K562 (cell line): ENCODE data around the gene SERPINE1. TPM values are rescaled to one million over a fixed set of nuclear protein-coding genes. Genes with fewer than 3 reads are reported as not detected.
A peak's percentile ranks its signal among the peaks of the same experiment; 100 is the strongest.

Experiments used
- CBX2 ChIP-seq: fragments of 200-600 bp; sonication (generic); IDR thresholded peaks from one replicate; pipeline ENCODE4 v1.6.1; 2012; ENCODE audit warnings: mild to moderate bottlenecking, low read length, inconsistent platforms; ENCODE audit not compliant: insufficient read depth, poor library complexity, severe bottlenecking
- CTBP1 ChIP-seq: fragments of 450-650 bp; IDR thresholded peaks from 2 replicates; pipeline ENCODE4 v1.6.1; 2016; ENCODE audit warnings: borderline replicate concordance
- KLF13 ChIP-seq: fragments of 450-650 bp; IDR thresholded peaks from 2 replicates; pipeline ENCODE4 v1.6.1; 2016; ENCODE audit warnings: missing genetic modification characterization, low read depth, mild to moderate bottlenecking, missing compliant biosample characterization, moderate library complexity, borderline replicate concordance
- LCOR ChIP-seq: sonication (generic); formaldehyde crosslinking; IDR thresholded peaks from 2 replicates; pipeline ENCODE4 v1.8.0; 2022; ENCODE audit warnings: mild to moderate bottlenecking, missing genetic modification reagents
- POU5F1 ChIP-seq: fragments of 150-350 bp; IDR thresholded peaks from 2 replicates; pipeline ENCODE4 v1.6.1; 2014; ENCODE audit warnings: borderline replicate concordance, low read length, low read depth, mild to moderate bottlenecking; ENCODE audit not compliant: partially characterized antibody
- SIN3B ChIP-seq: fragments of 450-650 bp; IDR thresholded peaks from 2 replicates; pipeline ENCODE4 v1.6.1; 2017; ENCODE audit warnings: low read depth, mild to moderate bottlenecking, moderate library complexity
- SMARCE1 ChIP-seq: fragments of 450-650 bp; IDR thresholded peaks from 2 replicates; pipeline ENCODE4 v1.7.1; 2016; ENCODE audit warnings: mild to moderate bottlenecking
- SNIP1 ChIP-seq: fragments of 450-650 bp; IDR thresholded peaks from 2 replicates; pipeline ENCODE4 v1.7.1; 2017; ENCODE audit warnings: low read depth, mild to moderate bottlenecking
- SUPT5H ChIP-seq: fragments of 450-650 bp; IDR thresholded peaks from 2 replicates; pipeline ENCODE4 v1.6.1; 2016
- YY1 ChIP-seq, 3 experiments: IDR thresholded peaks; 2 replicates each; pipeline ENCODE4 v1.6.1; 2011; ENCODE audit warnings: low read length in 2 of 3, mild to moderate bottlenecking in 2 of 3, moderate library complexity in 2 of 3, borderline replicate concordance in 1 of 3, control low read depth in 1 of 3, low read depth in 1 of 3; ENCODE audit not compliant: insufficient read depth in 3 of 3, insufficient replicate concordance in 2 of 3, control insufficient read depth in 1 of 3, insufficient read length in 1 of 3; ENCODE audit errors: extremely low read depth in 1 of 3
- ZKSCAN3 ChIP-seq: fragments of 250-450 bp; sonication (Bioruptor Pico); IDR thresholded peaks from 2 replicates; pipeline ENCODE4 v1.4.0; 2020
- ZNF830 ChIP-seq: fragments of 250-450 bp; sonication (Bioruptor Pico); IDR thresholded peaks from 2 replicates; pipeline ENCODE4 v1.5.0; 2021; ENCODE audit warnings: mild to moderate bottlenecking
- polyA plus RNA-seq, 8 experiments: library from polyadenylated mRNA; depleted of rRNA in 4 of 8; stranded (reverse) in 5 of 8; unstranded in 3 of 8; fragments of >200 nt; fragmentation: Nextera tagmentation in 2 of 8; fragmentation: Illumina TruSeq in 1 of 8; extraction: Ambion mirVana in 2 of 8; extraction: Trizol in 1 of 8; gene quantifications; 2 replicates each; pipeline versions ENCODE4 v1.2.1 to v1.2.3, GENCODE V29; 2011 to 2014; ENCODE audit warnings: inconsistent platforms in 1 of 8, missing spikeins in 1 of 8
- total RNA-seq, 7 experiments: library from RNA; depleted of rRNA in 6 of 7; stranded (reverse); fragments of >200 nt in 6 of 7; fragmentation: Illumina TruSeq in 2 of 7; extraction: Trizol in 2 of 7; gene quantifications; 2 replicates each; pipeline versions ENCODE4 v1.2.1 to v1.2.3, GENCODE V29; 2011 to 2021; ENCODE audit warnings: low replicate concordance in 1 of 7
- TF ChIP-seq, protein P1 (sequence below), 2 experiments: IDR thresholded peaks in 1 of 2; conservative IDR thresholded peaks in 1 of 2; 2 replicates each; pipeline ENCODE4 v1.6.1; 2016; ENCODE audit warnings: low read depth in 2 of 2, mild to moderate bottlenecking in 1 of 2, missing compliant biosample characterization in 1 of 2, missing genetic modification characterization in 1 of 2, moderate library complexity in 1 of 2
- TF ChIP-seq, protein P2 (sequence below): fragments of 450-650 bp; IDR thresholded peaks from 2 replicates; pipeline ENCODE4 v1.6.1; 2017; ENCODE audit warnings: antibody characterized with exemption, mild to moderate bottlenecking
- TF ChIP-seq, protein P3 (sequence below): fragments of 450-650 bp; IDR thresholded peaks from one replicate; pipeline ENCODE4 v1.6.1; 2018; ENCODE audit warnings: mild to moderate bottlenecking, moderate library complexity; ENCODE audit not compliant: partially characterized antibody
- TF ChIP-seq, protein P4 (sequence below): fragments of 250-450 bp; sonication (Bioruptor Pico); IDR thresholded peaks from 2 replicates; pipeline ENCODE4 v1.4.0; 2020; ENCODE audit warnings: borderline replicate concordance

The SERPINE1 gene
- total and polyA plus RNA-seq, 9 of the 15 experiments (the other 6 are each of a cell fraction or from before 2014, with no cell fraction given): 0.22 to 4.8 (median 0.91) TPM

DNA sequence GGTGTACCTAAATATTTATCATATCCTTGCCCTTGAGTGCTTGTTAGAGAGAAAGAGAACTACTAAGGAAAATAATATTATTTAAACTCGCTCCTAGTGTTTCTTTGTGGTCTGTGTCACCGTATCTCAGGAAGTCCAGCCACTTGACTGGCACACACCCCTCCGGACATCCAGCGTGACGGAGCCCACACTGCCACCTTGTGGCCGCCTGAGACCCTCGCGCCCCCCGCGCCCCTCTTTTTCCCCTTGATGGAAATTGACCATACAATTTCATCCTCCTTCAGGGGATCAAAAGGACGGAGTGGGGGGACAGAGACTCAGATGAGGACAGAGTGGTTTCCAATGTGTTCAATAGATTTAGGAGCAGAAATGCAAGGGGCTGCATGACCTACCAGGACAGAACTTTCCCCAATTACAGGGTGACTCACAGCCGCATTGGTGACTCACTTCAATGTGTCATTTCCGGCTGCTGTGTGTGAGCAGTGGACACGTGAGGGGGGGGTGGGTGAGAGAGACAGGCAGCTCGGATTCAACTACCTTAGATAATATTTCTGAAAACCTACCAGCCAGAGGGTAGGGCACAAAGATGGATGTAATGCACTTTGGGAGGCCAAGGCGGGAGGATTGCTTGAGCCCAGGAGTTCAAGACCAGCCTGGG lies 11.4 kb downstream of the SERPINE1 start (continued):
- TF ChIP-seq, protein P1, sequence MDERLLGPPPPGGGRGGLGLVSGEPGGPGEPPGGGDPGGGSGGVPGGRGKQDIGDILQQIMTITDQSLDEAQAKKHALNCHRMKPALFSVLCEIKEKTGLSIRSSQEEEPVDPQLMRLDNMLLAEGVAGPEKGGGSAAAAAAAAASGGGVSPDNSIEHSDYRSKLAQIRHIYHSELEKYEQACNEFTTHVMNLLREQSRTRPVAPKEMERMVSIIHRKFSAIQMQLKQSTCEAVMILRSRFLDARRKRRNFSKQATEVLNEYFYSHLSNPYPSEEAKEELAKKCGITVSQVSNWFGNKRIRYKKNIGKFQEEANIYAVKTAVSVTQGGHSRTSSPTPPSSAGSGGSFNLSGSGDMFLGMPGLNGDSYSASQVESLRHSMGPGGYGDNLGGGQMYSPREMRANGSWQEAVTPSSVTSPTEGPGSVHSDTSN (CRISPR knock-in tag; IDR thresholded peaks at IDR 0.05; ENCODE audit: low read depth): no peak
- TF ChIP-seq, protein P1 (tag; conservative IDR thresholded peaks at IDR 0.05; ENCODE audit: low read depth): peak; percentile 61
- TF ChIP-seq, protein P2, sequence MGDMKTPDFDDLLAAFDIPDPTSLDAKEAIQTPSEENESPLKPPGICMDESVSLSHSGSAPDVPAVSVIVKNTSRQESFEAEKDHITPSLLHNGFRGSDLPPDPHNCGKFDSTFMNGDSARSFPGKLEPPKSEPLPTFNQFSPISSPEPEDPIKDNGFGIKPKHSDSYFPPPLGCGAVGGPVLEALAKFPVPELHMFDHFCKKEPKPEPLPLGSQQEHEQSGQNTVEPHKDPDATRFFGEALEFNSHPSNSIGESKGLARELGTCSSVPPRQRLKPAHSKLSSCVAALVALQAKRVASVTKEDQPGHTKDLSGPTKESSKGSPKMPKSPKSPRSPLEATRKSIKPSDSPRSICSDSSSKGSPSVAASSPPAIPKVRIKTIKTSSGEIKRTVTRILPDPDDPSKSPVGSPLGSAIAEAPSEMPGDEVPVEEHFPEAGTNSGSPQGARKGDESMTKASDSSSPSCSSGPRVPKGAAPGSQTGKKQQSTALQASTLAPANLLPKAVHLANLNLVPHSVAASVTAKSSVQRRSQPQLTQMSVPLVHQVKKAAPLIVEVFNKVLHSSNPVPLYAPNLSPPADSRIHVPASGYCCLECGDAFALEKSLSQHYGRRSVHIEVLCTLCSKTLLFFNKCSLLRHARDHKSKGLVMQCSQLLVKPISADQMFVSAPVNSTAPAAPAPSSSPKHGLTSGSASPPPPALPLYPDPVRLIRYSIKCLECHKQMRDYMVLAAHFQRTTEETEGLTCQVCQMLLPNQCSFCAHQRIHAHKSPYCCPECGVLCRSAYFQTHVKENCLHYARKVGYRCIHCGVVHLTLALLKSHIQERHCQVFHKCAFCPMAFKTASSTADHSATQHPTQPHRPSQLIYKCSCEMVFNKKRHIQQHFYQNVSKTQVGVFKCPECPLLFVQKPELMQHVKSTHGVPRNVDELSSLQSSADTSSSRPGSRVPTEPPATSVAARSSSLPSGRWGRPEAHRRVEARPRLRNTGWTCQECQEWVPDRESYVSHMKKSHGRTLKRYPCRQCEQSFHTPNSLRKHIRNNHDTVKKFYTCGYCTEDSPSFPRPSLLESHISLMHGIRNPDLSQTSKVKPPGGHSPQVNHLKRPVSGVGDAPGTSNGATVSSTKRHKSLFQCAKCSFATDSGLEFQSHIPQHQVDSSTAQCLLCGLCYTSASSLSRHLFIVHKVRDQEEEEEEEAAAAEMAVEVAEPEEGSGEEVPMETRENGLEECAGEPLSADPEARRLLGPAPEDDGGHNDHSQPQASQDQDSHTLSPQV: peak; percentile 92
- 0 out of 2 replicates have a peak, but pooled peaks have one; percentile 59 for TF ChIP-seq ZNF830 (CRISPR knock-in tag)
- TF ChIP-seq SUPT5H: peak; percentile 77
- TF ChIP-seq, protein P3, sequence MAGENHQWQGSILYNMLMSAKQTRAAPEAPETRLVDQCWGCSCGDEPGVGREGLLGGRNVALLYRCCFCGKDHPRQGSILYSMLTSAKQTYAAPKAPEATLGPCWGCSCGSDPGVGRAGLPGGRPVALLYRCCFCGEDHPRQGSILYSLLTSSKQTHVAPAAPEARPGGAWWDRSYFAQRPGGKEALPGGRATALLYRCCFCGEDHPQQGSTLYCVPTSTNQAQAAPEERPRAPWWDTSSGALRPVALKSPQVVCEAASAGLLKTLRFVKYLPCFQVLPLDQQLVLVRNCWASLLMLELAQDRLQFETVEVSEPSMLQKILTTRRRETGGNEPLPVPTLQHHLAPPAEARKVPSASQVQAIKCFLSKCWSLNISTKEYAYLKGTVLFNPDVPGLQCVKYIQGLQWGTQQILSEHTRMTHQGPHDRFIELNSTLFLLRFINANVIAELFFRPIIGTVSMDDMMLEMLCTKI: no peak
- peak; percentile 89 for TF ChIP-seq CTBP1
- TF ChIP-seq SMARCE1: peak; percentile 100
- TF ChIP-seq POU5F1: no peak
- peak in 1 of 3 experiments; percentile 23 for TF ChIP-seq YY1 (IDR thresholded peaks at IDR 0.05; ENCODE audit: borderline replicate concordance in 1 of 3, control insufficient read depth in 1 of 3, extremely low read depth in 1 of 3, insufficient read depth in 3 of 3, insufficient read length in 1 of 3, insufficient replicate concordance in 2 of 3, low read depth in 1 of 3, low read length in 2 of 3)
- peak; percentile 88 for TF ChIP-seq SIN3B
- no peak for TF ChIP-seq SNIP1
- TF ChIP-seq, protein P4, sequence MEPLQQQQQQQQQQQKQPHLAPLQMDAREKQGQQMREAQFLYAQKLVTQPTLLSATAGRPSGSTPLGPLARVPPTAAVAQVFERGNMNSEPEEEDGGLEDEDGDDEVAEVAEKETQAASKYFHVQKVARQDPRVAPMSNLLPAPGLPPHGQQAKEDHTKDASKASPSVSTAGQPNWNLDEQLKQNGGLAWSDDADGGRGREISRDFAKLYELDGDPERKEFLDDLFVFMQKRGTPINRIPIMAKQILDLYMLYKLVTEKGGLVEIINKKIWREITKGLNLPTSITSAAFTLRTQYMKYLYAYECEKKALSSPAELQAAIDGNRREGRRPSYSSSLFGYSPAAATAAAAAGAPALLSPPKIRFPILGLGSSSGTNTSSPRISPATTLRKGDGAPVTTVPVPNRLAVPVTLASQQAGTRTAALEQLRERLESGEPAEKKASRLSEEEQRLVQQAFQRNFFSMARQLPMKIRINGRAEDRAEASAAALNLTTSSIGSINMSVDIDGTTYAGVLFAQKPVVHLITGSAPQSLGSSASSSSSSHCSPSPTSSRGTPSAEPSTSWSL (CRISPR knock-in tag): no peak
- TF ChIP-seq LCOR (CRISPR knock-in tag): peak; percentile 93
- TF ChIP-seq KLF13: peak; percentile 65; the same call in 1 of the 2 replicates
- TF ChIP-seq CBX2: no peak
- no peak for TF ChIP-seq ZKSCAN3 (CRISPR knock-in tag)
